HG03196 (cell line): ENCODE results near the gene CCDC158.
"Not testable (repeated sequence)": the region's sequence is repeated elsewhere in the genome, so short reads cannot be mapped to it uniquely, and the experiment has no call there.

Source experiments
- ATAC-seq: cut with Tn5 transposase; IDR thresholded peaks from one replicate; pipeline ENCODE4 v1.9.1; 2021; ENCODE audit not compliant: unreplicated experiment

CCDC158 gene

DNA sequence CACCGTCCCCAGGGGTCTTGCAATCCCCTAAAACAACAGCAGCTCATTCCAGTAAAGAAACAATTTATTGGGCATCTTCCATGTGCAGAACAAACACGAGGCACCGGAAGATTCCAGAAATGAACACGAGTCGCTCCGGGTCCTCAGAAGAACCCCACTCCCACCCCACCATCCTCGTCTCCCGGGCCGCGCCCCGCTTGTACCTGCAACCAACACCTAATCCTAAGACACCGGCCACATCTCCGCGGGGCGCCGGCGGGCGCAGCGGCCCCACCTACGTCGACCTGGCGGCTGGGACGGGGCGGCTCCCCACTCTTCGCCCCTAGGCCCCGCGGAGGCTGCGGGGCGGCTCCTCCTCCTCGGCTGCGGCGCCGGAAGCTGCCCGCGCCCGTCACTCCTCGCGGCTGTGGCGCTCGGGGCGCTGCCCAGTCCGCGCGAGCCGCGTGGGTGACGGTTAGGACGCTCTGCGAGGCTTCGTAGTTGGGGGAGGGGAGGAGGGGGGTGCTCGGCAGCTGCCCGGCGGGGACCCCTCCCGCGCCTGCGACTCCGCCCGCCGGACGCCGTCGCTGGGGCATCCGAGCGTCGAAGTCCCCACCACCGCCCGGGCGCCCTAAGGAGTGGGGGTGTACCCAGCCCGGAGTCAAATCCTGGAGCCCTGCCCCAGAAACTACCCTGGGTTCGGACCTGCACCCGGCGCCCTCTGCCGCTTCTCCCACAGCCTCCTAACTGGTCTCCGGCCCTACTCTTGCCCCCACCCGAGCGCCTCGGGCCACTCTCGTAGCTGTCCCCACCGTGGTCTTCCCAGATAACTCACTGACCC is at the start of gene CCDC158:
Gene CCDC158, minus strand, starts transcription at position 380 of the 820 bp plus-strand sequence. CDS start 17,934 bp downstream, outside the sequence.
- no peak for ATAC-seq

DNA sequence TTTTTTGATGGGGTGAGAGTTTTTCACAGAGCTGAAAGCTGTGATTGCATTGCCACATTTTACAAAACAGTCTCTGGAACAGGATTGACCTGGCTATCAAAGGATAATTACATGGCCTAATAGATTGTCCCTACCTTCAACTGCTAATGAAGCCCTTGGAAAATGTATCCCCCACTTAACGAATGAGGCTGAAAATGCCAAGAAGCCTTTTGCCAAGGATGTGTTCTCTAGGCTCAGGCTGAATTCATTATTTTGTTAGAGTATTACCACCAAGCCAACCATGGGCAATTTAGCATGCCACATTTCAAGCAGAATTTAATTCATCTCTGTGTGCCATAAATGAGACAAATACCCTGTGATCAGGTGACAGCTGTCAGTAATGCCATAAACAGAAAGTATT is 49.6 kb upstream of the CCDC158 start:
- no peak for ATAC-seq

DNA sequence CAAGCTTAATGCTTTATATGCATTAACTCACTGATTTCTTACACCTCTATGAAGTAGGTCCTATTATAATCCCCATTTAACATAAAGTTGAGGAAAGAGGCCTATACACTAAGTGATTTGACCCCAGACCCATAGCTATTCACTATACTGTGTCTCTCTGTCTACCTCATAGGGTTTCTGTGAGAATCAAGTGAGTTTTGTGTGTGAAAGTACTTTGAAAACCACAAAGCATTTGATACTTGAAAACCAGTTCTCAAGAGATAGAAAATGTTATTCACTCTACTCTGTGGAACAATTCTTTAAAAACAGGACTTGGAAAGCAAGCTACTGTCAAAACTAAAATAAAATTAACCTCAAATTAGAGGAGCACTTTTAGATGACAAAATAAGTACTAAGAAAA is 49.1 kb upstream of the CCDC158 start:
- no peak for ATAC-seq

DNA sequence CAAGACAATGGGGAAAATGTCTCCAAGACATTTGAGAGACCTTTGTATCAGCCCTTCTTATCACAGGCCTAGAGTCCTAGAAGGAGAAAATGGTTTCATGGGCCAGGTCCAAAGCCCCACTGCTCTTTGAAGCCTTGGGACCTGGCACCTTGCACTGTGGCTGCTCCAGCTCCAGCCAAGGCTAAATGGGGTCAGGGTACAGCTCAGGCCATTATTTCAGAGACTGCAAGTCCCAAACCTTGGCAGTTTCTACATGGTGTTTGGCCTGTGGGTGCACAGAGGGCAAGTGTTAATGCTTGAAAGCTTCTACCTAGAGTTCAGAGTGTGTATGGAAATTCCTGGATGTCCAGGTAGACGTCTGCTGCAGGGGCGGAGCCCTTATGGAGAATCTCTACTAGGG is 42.6 kb upstream of the CCDC158 start:
- ATAC-seq, result no peak

DNA sequence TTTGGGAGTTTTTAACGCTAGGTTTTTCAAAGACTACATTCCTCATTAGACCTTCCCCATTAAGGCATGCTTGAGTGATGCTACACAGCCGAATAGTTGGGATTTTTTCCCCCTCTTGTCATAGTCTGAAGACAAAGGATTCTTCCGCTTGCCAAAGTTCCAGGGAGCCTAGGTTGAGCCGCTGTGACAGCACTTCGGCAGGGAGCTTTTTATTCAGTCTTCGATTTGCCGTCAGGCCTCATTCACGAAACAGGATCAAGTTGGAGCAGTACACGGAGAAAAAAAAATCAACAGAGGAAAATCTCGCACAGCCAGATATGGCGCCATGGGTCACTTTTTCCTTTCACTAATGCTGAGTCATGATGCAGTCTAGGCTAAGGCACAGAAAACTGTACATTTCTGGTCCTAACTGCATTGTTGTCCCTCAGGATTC is 38.4 kb upstream of the CCDC158 start:
- no peak for ATAC-seq

DNA sequence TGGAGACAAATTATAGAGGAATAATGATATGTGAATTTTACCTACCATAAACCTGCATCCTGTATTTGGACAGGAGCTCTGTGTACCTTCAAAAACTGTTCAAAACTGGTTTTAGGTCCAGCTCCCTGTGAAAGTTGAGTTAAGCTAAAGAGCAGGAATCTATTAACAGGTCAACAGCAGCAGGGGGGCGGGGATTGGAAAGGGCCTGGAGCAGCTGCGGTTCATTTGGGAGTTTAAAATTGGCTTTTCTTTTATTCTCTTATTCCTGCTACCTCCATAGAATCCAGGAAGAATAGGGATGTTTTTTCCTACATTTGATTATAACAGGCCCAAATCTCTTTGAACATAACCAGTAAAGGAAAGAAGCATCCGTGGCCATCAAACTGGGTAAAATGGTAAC is 37.9 kb upstream of the CCDC158 start:
- ATAC-seq, result no peak

DNA sequence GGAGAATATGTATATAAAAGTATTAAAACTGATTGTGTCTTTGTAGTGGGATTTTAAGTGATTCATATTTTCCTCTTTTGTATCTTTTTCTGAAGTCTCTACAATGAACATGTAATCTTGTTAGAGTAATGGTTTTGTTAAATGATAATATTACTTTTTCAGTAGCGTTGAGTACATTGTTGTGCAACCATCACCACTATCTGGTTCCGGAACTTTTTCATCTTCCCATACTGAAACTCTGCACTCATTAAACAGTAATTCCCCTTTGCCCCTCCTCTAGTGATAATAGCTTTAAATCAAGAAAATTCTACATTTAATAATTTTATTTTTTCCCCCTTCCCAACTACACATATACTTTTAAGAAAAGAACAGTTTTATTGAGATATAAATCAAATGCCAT is 37.4 kb upstream of the CCDC158 start:
- no peak for ATAC-seq

DNA sequence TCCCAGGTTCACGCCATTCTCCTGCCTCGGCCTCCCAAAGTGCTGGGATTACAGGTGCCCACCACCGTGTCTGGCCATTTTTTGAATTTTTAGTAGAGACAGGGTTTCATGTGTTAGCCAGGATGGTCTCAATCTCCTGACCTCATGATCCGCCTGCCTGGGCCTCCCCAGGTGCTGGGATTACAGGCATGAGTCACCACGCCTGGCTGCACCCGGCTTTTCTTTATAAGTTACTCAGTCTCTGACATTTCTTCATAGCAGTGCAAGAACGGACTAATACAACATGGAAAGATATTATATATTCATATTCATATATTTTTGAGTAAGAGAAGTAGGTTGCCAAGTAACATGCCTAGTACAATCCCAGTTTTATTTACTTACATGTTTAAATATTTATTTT is 36.9 kb upstream of the CCDC158 start:
- ATAC-seq, result no peak

DNA sequence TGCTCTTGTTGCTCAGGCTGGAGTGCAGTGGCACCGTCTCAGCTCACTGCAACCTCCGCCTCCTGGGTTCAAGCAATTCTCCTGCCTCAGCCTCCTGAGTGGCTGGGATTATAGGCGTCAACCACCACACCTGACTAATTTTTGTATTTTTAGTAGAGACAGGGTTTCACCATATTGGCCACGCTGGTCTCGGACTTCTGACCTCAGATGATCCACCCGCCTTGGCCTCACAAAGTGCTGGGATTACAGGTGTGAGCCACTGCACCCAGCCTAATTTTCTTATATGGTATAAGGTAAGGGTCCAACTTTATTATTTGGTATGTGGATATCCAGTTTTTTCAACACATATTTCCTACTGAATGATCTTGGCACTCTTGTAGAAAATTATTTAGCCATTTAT is 33.1 kb upstream of the CCDC158 start:
- ATAC-seq, result not testable (repeated sequence)

DNA sequence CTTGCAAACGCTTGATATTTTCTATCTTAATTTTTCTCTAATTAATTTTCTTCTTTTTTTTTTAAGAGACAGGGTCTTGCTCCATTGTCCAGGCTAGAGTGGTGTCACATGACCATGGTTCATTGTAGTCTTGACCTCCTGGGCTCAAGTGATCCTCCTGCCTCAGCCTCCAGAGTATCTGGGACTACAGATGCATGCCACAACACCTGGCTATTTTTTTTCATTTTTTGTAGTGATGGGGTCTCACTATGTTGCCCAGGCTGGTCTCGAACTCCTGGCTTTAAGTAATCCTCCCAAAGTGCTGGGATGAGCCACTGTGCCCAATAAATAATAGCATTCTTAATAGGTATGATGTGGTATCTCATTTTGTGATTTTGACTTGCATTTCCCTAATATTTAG is 32.3 kb upstream of the CCDC158 start:
- no peak for ATAC-seq

DNA sequence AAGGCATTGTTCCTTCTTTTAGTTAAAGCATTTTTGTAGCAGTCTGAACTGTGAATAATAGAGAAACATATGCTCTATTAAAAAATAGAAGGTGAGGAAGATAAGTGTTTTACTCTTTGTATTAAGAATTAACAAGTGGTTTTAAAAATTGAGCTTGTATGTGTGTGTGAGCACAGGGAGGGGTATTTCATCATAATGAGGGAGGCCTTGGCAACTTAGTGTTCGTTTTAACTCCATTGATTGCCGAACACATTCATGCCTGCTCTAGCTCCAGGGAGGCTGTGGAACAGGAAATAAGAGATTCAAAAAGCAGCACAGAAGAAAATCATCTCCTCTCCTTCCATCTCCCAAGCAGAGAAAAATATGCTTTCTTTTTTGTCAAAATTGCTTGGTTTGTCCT is 28.9 kb upstream of the CCDC158 start:
- no peak for ATAC-seq

DNA sequence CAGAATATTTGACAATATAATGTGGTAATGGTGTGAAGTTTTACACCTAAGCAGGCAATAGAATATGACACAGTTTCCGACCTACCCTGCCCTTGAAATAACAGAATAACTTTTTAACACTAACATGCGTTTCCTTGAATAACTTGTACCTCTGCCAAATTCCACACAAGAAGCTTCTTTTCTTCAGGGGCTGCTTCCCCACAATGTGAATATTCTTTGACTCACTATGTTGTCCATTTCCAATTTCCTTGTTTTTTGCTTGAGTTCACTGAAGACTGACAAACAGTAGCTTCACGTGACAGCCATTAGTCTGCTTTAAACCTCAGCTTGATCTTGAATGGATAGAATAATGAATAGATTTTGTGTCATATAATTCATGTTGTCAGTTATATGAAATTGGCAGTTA is 28.4 kb upstream of the CCDC158 start:
- ATAC-seq, result no peak

DNA sequence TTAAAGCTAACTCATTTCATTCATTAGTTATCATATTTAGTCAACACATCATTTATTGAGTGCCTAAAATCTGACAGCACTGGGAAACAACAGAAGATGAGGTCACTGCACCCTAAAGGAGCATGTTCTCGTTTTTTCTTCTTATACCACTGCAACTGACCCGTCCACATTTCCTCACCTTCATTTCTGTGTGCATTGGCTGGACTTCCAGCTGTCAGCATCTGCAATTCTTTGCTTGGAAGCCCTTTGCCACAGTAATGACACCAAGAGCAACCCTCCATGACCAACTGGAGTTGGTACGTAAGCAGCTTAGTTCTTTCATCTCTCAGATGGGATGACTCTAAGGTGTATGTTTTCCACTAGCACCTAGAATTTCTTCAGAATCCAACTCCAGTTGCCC is 27.3 kb upstream of the CCDC158 start:
- no peak for ATAC-seq

DNA sequence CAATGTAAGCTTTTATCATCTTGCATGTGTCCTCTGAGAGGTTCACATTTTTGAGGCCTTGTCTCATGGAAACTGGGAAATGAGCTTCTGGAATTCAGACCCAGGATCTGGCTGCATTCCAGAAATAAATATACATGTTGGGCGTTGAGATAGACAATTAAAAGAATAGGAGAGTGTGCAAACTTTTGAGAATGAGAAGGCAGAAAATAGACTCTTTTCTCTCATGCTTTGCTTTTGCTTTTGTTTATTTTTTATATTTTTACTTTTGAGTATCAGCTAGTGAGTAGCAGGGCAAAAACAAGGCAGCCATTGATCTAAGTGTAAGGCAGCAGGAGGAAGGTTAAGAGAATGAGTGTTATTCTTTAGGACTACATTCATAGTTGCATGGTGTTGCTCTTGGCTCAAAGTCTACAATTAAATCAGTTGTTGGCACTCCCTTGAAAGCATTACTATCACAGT is 26.5 kb upstream of the CCDC158 start:
- ATAC-seq, result no peak

DNA sequence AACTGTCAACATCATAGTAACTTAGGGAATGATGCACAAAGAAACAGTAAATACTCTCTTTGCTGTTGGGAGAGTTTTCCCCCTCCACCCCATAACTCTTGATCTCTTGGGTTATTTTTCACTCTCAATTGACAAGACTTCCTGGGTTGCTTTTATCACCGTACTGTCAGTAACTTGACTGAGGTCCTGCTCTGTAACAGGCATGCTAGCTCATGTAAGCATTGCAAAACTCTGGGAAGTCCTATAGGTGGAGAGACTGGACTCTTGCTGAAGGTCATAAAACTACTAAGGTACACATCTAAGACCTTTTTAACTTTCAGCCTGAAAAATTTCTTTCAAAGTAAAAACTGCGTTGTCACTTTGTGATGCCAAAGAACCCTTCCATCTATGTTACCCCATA is 25.0 kb upstream of the CCDC158 start:
- ATAC-seq, result no peak

DNA sequence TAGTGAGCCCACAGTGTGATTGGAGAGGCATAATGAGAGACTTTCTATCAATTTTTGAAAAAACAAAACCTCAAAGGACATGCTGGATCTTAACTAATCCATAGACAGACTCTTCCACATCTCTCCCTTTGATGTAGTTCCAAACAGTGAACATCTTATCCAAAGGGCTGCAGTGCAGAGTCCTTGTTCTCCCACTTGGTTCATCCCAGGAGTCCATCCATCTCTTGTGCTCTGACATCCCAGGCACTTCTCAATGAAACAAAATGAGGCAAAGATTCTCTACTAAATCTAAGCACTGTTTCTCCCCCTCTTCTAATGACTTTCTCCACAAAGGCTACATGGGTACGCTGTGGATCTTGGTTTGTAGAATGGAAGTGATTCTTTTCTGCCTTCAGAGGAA is 22.4 kb upstream of the CCDC158 start:
- ATAC-seq, result no peak

DNA sequence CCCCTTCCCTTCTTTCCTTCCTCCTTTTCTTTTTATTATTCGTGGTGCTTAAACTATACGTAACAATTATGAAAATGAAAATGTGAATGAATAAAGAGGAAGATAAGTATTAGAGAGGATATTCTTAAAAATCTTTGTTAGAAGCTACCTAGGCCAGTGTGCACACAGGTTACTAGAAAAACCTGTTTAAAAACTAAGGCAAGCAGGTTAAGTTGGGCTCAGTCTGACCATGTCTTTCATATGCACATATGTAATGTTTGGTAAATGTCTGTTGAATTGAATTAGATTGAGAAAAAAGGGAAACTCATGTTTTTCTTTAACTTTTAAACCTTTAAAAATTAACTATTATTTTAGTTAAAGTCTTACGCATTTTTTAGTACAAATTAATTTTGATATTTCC is 21.9 kb upstream of the CCDC158 start:
- no peak for ATAC-seq

DNA sequence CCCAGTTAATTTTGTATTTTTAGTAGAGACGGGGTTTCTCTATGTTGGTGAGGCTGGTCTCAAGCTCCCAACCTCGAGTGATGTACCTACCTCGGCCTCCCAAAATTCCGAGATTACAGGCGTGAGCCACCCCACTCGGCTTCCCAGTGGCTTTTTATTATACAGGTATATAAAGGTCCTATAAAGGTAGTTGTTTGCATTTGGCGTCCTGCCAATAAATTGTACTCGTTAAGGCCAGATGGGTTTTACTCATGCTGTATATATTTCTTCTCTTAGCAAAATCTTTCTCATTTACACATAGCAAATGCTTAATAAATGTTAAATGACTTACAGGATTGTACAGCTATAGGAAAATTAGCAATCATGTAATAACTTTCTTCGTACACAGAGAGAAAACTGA is 20.9 kb upstream of the CCDC158 start:
- no peak for ATAC-seq

DNA sequence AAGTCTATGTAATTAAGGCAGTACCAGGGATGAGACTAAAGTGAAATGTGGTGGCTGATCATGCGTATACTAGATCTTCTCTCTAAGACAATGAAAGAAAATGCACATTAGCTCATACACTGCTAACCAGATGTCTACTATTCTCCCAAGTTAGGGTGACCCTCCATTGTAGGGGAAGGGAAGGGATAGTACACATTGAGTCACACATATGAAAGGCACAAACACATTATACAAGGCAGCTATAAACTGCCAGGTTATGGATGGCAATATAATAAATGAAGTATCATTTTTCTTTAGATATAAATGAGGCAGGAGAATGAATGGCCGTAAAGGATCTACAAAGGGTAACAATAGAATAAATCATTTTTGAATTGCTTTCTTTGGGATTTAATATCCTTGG is 18.6 kb upstream of the CCDC158 start:
- no peak for ATAC-seq

DNA sequence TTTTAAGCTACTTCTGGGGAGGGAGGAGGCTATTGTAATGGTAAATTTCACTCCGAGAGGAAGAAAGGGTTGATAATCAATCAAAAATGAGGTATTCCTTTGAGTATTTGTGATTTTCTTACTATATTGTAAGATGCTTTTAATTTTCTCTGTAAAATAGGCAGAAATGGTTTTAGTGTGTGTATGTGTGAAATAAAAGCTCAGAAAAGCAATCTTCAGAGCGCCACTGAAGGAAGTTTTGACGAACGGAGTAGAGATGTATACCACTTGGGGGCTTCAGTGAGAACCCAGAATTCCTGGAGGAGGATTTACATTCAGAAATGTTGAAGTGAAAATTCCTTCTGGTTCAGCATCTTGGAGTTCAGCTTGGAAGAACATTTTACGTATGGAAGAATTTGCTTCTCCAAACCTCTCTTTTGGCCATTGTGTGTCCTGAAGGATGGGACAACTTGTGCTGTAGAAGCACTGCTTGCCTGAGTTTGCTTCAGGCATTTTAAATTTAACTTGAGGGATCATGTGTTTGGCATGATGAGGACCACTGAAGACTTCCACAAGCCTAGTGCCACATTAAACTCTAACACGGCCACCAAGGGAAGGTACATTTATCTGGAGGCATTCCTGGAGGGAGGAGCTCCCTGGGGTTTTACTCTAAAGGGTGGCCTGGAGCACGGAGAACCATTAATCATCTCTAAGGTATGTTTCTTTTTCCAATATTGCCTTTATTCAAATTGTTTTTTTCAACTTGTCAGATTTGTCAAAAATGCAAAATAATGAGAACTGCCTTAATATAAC is 14.8 kb upstream of the CCDC158 start:
- no peak for ATAC-seq

DNA sequence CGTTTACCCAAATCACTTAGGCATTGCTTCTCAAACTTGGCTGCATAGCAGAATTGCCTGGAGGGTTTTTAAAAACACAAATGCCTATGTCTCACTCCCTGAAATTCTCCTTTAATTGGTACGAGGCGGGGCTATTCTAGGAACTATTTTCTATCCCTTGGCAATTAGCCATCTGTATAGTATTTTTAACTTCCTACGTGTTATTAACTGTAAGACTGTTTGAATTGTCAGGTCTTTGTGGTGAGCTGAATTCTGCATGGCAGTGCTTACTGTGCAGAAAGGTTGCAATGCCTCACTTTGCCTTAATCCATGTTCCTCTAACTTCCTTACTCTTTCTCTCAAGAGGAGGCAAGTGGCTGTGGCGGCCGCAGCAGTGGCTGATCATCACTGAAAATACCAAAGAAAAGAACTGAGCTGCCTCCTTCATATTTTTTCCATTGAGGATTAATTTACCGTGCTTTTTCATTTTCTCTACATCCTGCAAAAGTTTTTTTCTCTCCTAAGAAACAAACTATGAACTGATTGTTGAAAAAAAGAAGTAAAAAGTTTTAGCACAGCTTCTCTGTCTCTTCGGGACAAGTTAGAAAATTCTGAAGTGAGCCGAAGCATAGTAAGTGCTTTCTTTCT is 14.1 kb upstream of the CCDC158 start, which contains the start of gene SHROOM3:
Gene SHROOM3, plus strand, starts transcription at position 329 of the 627 bp plus-strand sequence. CDS start 824 bp downstream, outside the sequence.
- ATAC-seq, result no peak
